Mucosa of stomach (tissue), 1 donor: ENCODE results near the gene REM2.

Experiments
- H3K27me3 ChIP-seq: one replicate; pipeline ENCODE4 v1.7.0; 2013; ENCODE audit warnings: mild to moderate bottlenecking, low read length; ENCODE audit not compliant: control insufficient read depth, insufficient read depth
- H3K36me3 ChIP-seq: one replicate; pipeline ENCODE4 v1.7.0; 2013; ENCODE audit warnings: low read length; ENCODE audit not compliant: control insufficient read depth, insufficient read depth
- H3K4me1 ChIP-seq: one replicate; pipeline ENCODE4 v1.7.0; 2013; ENCODE audit warnings: mild to moderate bottlenecking, low read length; ENCODE audit not compliant: control insufficient read depth, insufficient read depth
- H3K4me3 ChIP-seq: one replicate; pipeline ENCODE4 v1.7.0; 2013; ENCODE audit warnings: low read length
- H3K9ac ChIP-seq: one replicate; pipeline ENCODE4 v1.7.0; 2013; ENCODE audit warnings: mild to moderate bottlenecking, low read length, moderate library complexity
- H3K9me3 ChIP-seq: one replicate; pipeline ENCODE4 v1.7.0; 2013; ENCODE audit warnings: mild to moderate bottlenecking, low read length, moderate library complexity; ENCODE audit not compliant: control insufficient read depth
- donor health status: Pancreatic carcinoma.

REM2 gene

GRCh38 chr14:22884738-22885523 lies 1.9 kb downstream of the REM2 start:
- Histone ChIP-seq H3K9ac (no peak overlapping the region), H3K36me3 (no peaks in the 10 kb centered on the region), H3K27me3 (no peaks in the 10 kb centered on the region), H3K4me1 (peaks cover 39% of the 10 kb centered on the region), H3K9me3 (no peaks in the 10 kb centered on the region), H3K4me3 (no peak overlapping the region)

- no peaks in the 10 kb centered on the region for H3K27me3 ChIP-seq
- H3K9me3 ChIP-seq, result no peaks in the 10 kb centered on the region
- H3K9ac ChIP-seq, result peak overlapping the region; percentile 36
- peak overlapping the region; percentile 68 for H3K4me3 ChIP-seq
- peaks cover 39% of the 10 kb centered on the region for H3K4me1 ChIP-seq
- H3K36me3 ChIP-seq, result no peaks in the 10 kb centered on the region
These were observed 3.0 kb downstream of the REM2 start for GRCh38 chr14:22885975-22886374.

GRCh38 chr14:22886500-22887259 lies 3.7 kb downstream of the REM2 start:
- H3K4me1 ChIP-seq, result peaks cover 38% of the 10 kb centered on the region
- no peaks in the 10 kb centered on the region for H3K36me3 ChIP-seq
- H3K9ac ChIP-seq, result peak overlapping the region; percentile 82
- H3K9me3 ChIP-seq, result no peaks in the 10 kb centered on the region
- H3K27me3 ChIP-seq, result no peaks in the 10 kb centered on the region
- peak overlapping the region; percentile 68 for H3K4me3 ChIP-seq

GRCh38 chr14:22887260-22887989 lies 4.4 kb downstream of the REM2 start:
- Histone ChIP-seq H3K36me3 (no peaks in the 10 kb centered on the region), H3K27me3 (no peaks in the 10 kb centered on the region), H3K4me3 (peak overlapping the region; percentile 68), H3K4me1 (peaks cover 31% of the 10 kb centered on the region), H3K9ac (peak overlapping the region; percentile 82), H3K9me3 (no peaks in the 10 kb centered on the region)

- Histone ChIP-seq H3K4me3 (peak overlapping the region; percentile 68), H3K27me3 (no peaks in the 10 kb centered on the region), H3K4me1 (peaks cover 25% of the 10 kb centered on the region), H3K9ac (peak overlapping the region; percentile 82), H3K36me3 (no peaks in the 10 kb centered on the region), H3K9me3 (no peaks in the 10 kb centered on the region)
These were observed 5.0 kb downstream of the REM2 start for GRCh38 chr14:22887990-22888378.

- no peak overlapping the region for H3K4me3 ChIP-seq
These were observed 5.6 kb downstream of the REM2 start for GRCh38 chr14:22888662-22889061.

GRCh38 chr14:22890416-22890815 lies 7.4 kb downstream of the REM2 start:
- no peaks in the 10 kb centered on the region for H3K36me3 ChIP-seq
- no peak overlapping the region for H3K9ac ChIP-seq
- H3K4me1 ChIP-seq, result peaks cover 18% of the 10 kb centered on the region
- H3K9me3 ChIP-seq, result no peaks in the 10 kb centered on the region
- no peak overlapping the region for H3K4me3 ChIP-seq
- H3K27me3 ChIP-seq, result no peaks in the 10 kb centered on the region

More at GRCh38 chr14:22888662-22889061, 5.6 kb downstream of the REM2 start:
- no peaks in the 10 kb centered on the region for H3K36me3 ChIP-seq
- peak overlapping the region; percentile 82 for H3K9ac ChIP-seq
- H3K4me1 ChIP-seq, result peaks cover 18% of the 10 kb centered on the region
- H3K27me3 ChIP-seq, result no peaks in the 10 kb centered on the region
- no peaks in the 10 kb centered on the region for H3K9me3 ChIP-seq

- Histone ChIP-seq H3K27me3 (no peaks in the 10 kb centered on the region), H3K9me3 (no peaks in the 10 kb centered on the region), H3K4me3 (no peak overlapping the region), H3K4me1 (peaks cover 11% of the 10 kb centered on the region), H3K36me3 (no peaks in the 10 kb centered on the region), H3K9ac (no peak overlapping the region)
These were observed 9.5 kb downstream of the REM2 start for GRCh38 chr14:22892488-22892887.

- no peaks in the 10 kb centered on the region for H3K4me1 ChIP-seq
- no peak overlapping the region for H3K4me3 ChIP-seq
- H3K27me3 ChIP-seq, result no peaks in the 10 kb centered on the region
- H3K36me3 ChIP-seq, result no peaks in the 10 kb centered on the region
- no peak overlapping the region for H3K9ac ChIP-seq
- H3K9me3 ChIP-seq, result no peaks in the 10 kb centered on the region
These were observed 10.7 kb downstream of the REM2 start for GRCh38 chr14:22893706-22894105.

- H3K27me3 ChIP-seq, result no peaks in the 10 kb centered on the region
- H3K9ac ChIP-seq, result no peak overlapping the region
- H3K9me3 ChIP-seq, result no peaks in the 10 kb centered on the region
- no peak overlapping the region for H3K4me3 ChIP-seq
- no peaks in the 10 kb centered on the region for H3K4me1 ChIP-seq
- H3K36me3 ChIP-seq, result no peaks in the 10 kb centered on the region
These were observed 12.4 kb downstream of the REM2 start for GRCh38 chr14:22895402-22895801.

- Histone ChIP-seq H3K4me3 (no peak overlapping the region), H3K4me1 (no peaks in the 10 kb centered on the region), H3K36me3 (peaks cover 1% of the 10 kb centered on the region), H3K27me3 (no peaks in the 10 kb centered on the region), H3K9ac (no peak overlapping the region), H3K9me3 (no peaks in the 10 kb centered on the region)
These were observed 13.3 kb downstream of the REM2 start for GRCh38 chr14:22896356-22896755.

GRCh38 chr14:22896760-22897159 lies 13.7 kb downstream of the REM2 start:
- no peak overlapping the region for H3K4me3 ChIP-seq

More at GRCh38 chr14:22896760-22897159, 13.7 kb downstream of the REM2 start:
- Histone ChIP-seq H3K9me3 (no peaks in the 10 kb centered on the region), H3K4me1 (no peaks in the 10 kb centered on the region), H3K27me3 (no peaks in the 10 kb centered on the region), H3K9ac (no peak overlapping the region), H3K36me3 (peaks cover 5% of the 10 kb centered on the region)
